Measurements from ENCODE around the gene NGEF. TPM values are rescaled to one million over a fixed set of nuclear protein-coding genes. Genes with fewer than 3 reads are reported as not detected.

Gene NGEF
- total and polyA plus RNA-seq, 10 of the 15 experiments (the other 5 are each of a cell fraction or from before 2014, with no cell fraction given), result 0.12 TPM; not detected in 9

- no peak overlapping the region for H3K4me2 ChIP-seq (ENCODE audit: control insufficient read depth, insufficient read depth)
- H3K27me3 ChIP-seq (replicated peaks in 1 of 2; ENCODE audit: control insufficient read depth in 2 of 2, insufficient read depth in 2 of 2, low read length in 1 of 2), result peaks cover 0 to 1% of the 10 kb centered on the region in 2 experiments; a peak in 1 of 4 replicates
- TF ChIP-seq CTCF (IDR thresholded peaks at IDR 0.05 in 2 of 3, conservative IDR thresholded peaks at IDR 0.05 in 1 of 3; ENCODE audit: control insufficient read depth in 2 of 3, extremely low read depth in 1 of 3, insufficient read depth in 1 of 3, low read depth in 3 of 3, low read length in 3 of 3) (no peak), ETV6 (conservative IDR thresholded peaks at IDR 0.05 in 1 of 2, IDR thresholded peaks at IDR 0.05 in 1 of 2; ENCODE audit: borderline replicate concordance in 1 of 2, low read depth in 1 of 2) (no peak), ZZZ3 (IDR thresholded peaks at IDR 0.05; ENCODE audit: control insufficient read depth, insufficient read length, low read depth) (no peak), TCF7 (IDR thresholded peaks at IDR 0.05; ENCODE audit: borderline replicate concordance) (no peak), CHD1 (IDR thresholded peaks at IDR 0.05; ENCODE audit: low read depth, low read length) (no peak), SREBF2 (IDR thresholded peaks at IDR 0.05; ENCODE audit: low read length) (no peak), USF1 (IDR thresholded peaks at IDR 0.05; ENCODE audit: borderline replicate concordance, extremely low read length, insufficient read depth, low read depth, low read length) (no peak), RELA (IDR thresholded peaks at IDR 0.05; ENCODE audit: borderline replicate concordance, partially characterized antibody) (no peak), SUZ12 (IDR thresholded peaks at IDR 0.05; ENCODE audit: unreplicated experiment) (no peak), PAX8 (IDR thresholded peaks at IDR 0.05) (no peak), NRF1 (conservative IDR thresholded peaks at IDR 0.05; ENCODE audit: low read depth, low read length) (no peak), SMARCA5 (IDR thresholded peaks at IDR 0.05) (no peak)
- TF ChIP-seq, protein P1, sequence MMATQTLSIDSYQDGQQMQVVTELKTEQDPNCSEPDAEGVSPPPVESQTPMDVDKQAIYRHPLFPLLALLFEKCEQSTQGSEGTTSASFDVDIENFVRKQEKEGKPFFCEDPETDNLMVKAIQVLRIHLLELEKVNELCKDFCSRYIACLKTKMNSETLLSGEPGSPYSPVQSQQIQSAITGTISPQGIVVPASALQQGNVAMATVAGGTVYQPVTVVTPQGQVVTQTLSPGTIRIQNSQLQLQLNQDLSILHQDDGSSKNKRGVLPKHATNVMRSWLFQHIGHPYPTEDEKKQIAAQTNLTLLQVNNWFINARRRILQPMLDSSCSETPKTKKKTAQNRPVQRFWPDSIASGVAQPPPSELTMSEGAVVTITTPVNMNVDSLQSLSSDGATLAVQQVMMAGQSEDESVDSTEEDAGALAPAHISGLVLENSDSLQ (IDR thresholded peaks at IDR 0.05), result no peak
- TF ChIP-seq, protein P2, sequence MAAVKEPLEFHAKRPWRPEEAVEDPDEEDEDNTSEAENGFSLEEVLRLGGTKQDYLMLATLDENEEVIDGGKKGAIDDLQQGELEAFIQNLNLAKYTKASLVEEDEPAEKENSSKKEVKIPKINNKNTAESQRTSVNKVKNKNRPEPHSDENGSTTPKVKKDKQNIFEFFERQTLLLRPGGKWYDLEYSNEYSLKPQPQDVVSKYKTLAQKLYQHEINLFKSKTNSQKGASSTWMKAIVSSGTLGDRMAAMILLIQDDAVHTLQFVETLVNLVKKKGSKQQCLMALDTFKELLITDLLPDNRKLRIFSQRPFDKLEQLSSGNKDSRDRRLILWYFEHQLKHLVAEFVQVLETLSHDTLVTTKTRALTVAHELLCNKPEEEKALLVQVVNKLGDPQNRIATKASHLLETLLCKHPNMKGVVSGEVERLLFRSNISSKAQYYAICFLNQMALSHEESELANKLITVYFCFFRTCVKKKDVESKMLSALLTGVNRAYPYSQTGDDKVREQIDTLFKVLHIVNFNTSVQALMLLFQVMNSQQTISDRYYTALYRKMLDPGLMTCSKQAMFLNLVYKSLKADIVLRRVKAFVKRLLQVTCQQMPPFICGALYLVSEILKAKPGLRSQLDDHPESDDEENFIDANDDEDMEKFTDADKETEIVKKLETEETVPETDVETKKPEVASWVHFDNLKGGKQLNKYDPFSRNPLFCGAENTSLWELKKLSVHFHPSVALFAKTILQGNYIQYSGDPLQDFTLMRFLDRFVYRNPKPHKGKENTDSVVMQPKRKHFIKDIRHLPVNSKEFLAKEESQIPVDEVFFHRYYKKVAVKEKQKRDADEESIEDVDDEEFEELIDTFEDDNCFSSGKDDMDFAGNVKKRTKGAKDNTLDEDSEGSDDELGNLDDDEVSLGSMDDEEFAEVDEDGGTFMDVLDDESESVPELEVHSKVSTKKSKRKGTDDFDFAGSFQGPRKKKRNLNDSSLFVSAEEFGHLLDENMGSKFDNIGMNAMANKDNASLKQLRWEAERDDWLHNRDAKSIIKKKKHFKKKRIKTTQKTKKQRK (IDR thresholded peaks at IDR 0.05; ENCODE audit: low read depth, low read length), result no peak
- in situ Hi-C loops (cut with MboI), result loop anchor here (5.0 kb wide), 1 partner anchor 173 kb away; no protein-coding TSS in a partner anchor
- no peaks in the 10 kb centered on the region for H3K9me3 ChIP-seq (replicated peaks; ENCODE audit: control insufficient read depth, insufficient read depth, low read length)
- intact Hi-C loops (cut with micrococcal nuclease; ENCODE audit: unreplicated experiment), result loop anchor here (5.0 kb wide), 2 partner anchors 173 to 263 kb away; no protein-coding TSS in a partner anchor
- no peak overlapping the region for H2AFZ ChIP-seq (ENCODE audit: control insufficient read depth, low read depth, low read length)
- no peaks in the 10 kb centered on the region for H3K79me2 ChIP-seq (ENCODE audit: control insufficient read depth, insufficient read depth, low read length)
- H3K27ac ChIP-seq (ENCODE audit: control insufficient read depth, insufficient read depth), result no peak overlapping the region
- no peaks in the 10 kb centered on the region for H4K20me1 ChIP-seq (ENCODE audit: control insufficient read depth, insufficient read depth)
- H3K4me3 ChIP-seq, result no peak overlapping the region
- ChIA-PET CTCF (interaction anchor here (0.7 to 1.2 kb wide), 4 partner anchors 19 to 216 kb away, joined by 3 to 5 read pairs (median 3); no protein-coding TSS in a partner anchor), POLR2A (no interaction called here), RAD21 (ENCODE audit: unreplicated experiment) (no interaction called here), SMC1A (ENCODE audit: uncharacterized antibody, unreplicated experiment) (no interaction called here)
- ATAC-seq (no peak), DNase-seq (ENCODE audit: low read depth, low spot score) (no peak), FAIRE-seq (no peak)
- H3K36me3 ChIP-seq (ENCODE audit: control insufficient read depth in 2 of 2, insufficient read depth in 2 of 2, low read length in 1 of 2), result no peaks in the 10 kb centered on the region
- H3K4me1 ChIP-seq (ENCODE audit: control insufficient read depth, insufficient read depth, low read length), result no peaks in the 10 kb centered on the region
- 54% methylated on average over 7 of the region's 7 CpGs for WGBS (ENCODE audit: insufficient coverage, insufficient replicate concordance, low lambda C conversion rate, missing lambda C conversion rate)
- no TSS peak for BruUV-seq (replicated peaks)
- H3K9ac ChIP-seq (ENCODE audit: control insufficient read depth, insufficient read depth, low read length), result no peak overlapping the region
Measured at GRCh38 chr2:233025706-233026105, 12.7 kb upstream of the NGEF start.
